Breast epithelium (tissue), 3 donors: Measurements from ENCODE around the gene RARG.

Experiments
- CTCF ChIP-seq, 3 donors: fragments of 450-650 bp; IDR thresholded peaks; one replicate each; pipeline ENCODE4 v1.5.1; 2016 to 2017; ENCODE audit warnings: antibody characterized with exemption in 3 of 3, mild to moderate bottlenecking in 3 of 3, moderate library complexity in 3 of 3
- POLR2AphosphoS5 ChIP-seq, 3 donors: sonication (generic); formaldehyde crosslinking; IDR thresholded peaks; one replicate each; pipeline ENCODE4 v1.6.1; 2017; ENCODE audit warnings: antibody characterized with exemption in 3 of 3

DNA sequence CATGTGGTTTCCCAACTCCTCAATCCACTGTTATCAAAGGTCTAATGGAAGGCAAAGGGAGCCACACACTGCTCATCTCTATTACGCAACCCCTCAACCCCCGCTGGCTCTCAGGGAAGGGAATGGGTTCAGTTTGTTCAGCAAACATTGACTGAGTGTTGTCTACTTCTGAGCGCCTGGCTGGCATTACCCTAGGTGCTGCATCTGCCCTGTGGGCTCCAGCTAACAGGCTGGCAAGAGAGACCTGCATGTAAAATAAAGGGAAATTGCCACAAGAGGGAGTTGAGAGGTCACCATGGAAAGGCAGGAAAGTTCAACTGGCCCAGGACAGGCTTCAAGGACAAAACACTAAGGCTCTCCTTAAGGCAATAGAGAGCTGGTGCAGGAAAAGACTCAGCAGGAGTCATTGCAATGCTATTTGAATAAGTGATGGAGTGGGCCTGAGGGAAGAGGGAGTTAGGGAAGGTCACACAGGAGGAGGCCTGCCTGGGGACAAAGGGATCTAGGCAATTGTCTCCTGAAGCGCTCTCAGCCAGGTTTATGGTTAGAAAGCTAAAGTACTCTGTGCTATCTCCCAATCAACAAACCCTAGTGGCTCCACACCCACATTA, 57.0 kb downstream of the RARG start:
- TF ChIP-seq CTCF (IDR thresholded peaks at IDR 0.05) (no peak), POLR2AphosphoS5 (IDR thresholded peaks at IDR 0.05) (no peak)
